Epithelial cell of prostate (primary cell): ENCODE data around the gene TNP2.
"Not testable (repeated sequence)": the region's sequence is repeated elsewhere in the genome, so short reads cannot be mapped to it uniquely, and the experiment has no call there.

Experiments used
- DNase-seq: peaks from one replicate; pipeline ENCODE4 v3.0.0-alpha.2; 2011; ENCODE audit warnings: low read depth, low spot score
- H3K27ac ChIP-seq: fragments of 450-650 bp; 2 replicates; pipeline ENCODE4 v1.5.1; 2017; ENCODE audit warnings: mild to moderate bottlenecking

TNP2 gene

GRCh38 chr16:11301645-11302501, 32.7 kb upstream of the TNP2 start:
- no peak overlapping the region for H3K27ac ChIP-seq
- no peak for DNase-seq

- H3K27ac ChIP-seq, result no peak overlapping the region
- DNase-seq, result no peak
These were observed 31.4 kb upstream of the TNP2 start for GRCh38 chr16:11300560-11300892.

GRCh38 chr16:11299865-11300559, 30.9 kb upstream of the TNP2 start:
- DNase-seq, result no peak
- no peak overlapping the region for H3K27ac ChIP-seq

- not testable (repeated sequence) for H3K27ac ChIP-seq, DNase-seq
These were observed 29.9 kb upstream of the TNP2 start for GRCh38 chr16:11298950-11299547.

- no peak for DNase-seq
- H3K27ac ChIP-seq, result no peak overlapping the region
These were observed 29.2 kb upstream of the TNP2 start for GRCh38 chr16:11298143-11298900.

GRCh38 chr16:11297492-11298142, 28.5 kb upstream of the TNP2 start:
- no peak overlapping the region for H3K27ac ChIP-seq
- no peak for DNase-seq

- H3K27ac ChIP-seq, result no peak overlapping the region
- DNase-seq, result peak; percentile 33
These were observed 27.8 kb upstream of the TNP2 start for GRCh38 chr16:11296706-11297491.

- DNase-seq, result no peak
- H3K27ac ChIP-seq, result no peak overlapping the region
These were observed 27.2 kb upstream of the TNP2 start for GRCh38 chr16:11296351-11296705.

- no peak for DNase-seq
- H3K27ac ChIP-seq, result no peak overlapping the region
These were observed 26.5 kb upstream of the TNP2 start for GRCh38 chr16:11295672-11296071.

- no peak for DNase-seq
- no peak overlapping the region for H3K27ac ChIP-seq
These were observed 23.1 kb upstream of the TNP2 start for GRCh38 chr16:11292076-11292748.

- DNase-seq, result no peak
- no peak overlapping the region for H3K27ac ChIP-seq
These were observed 22.1 kb upstream of the TNP2 start for GRCh38 chr16:11291091-11291703.

GRCh38 chr16:11290102-11290893, 21.2 kb upstream of the TNP2 start:
- H3K27ac ChIP-seq, result no peak overlapping the region
- DNase-seq, result no peak

- H3K27ac ChIP-seq, DNase-seq: not testable (repeated sequence)
These were observed 20.6 kb upstream of the TNP2 start for GRCh38 chr16:11289696-11290095.

GRCh38 chr16:11289202-11289601, 20.1 kb upstream of the TNP2 start:
- no peak for DNase-seq
- no peak overlapping the region for H3K27ac ChIP-seq

- H3K27ac ChIP-seq, result no peak overlapping the region
- DNase-seq, result no peak
These were observed 16.7 kb upstream of the TNP2 start for GRCh38 chr16:11285842-11286241.

- H3K27ac ChIP-seq, result no peak overlapping the region
- DNase-seq, result no peak
These were observed 14.7 kb upstream of the TNP2 start for GRCh38 chr16:11283820-11284248.

GRCh38 chr16:11280616-11281522, 11.7 kb upstream of the TNP2 start, which contains the start of gene PRM1:
Gene PRM1 (minus strand): TSS chr16:11281330. CDS start chr16:11281238, 92 bp downstream.
- H3K27ac ChIP-seq, result no peak within 1 kb of the TSS
- no peak for DNase-seq
